G401.6 (cell line): Measurements from ENCODE around the gene PIK3C2B.

Source experiments
- FAIRE-seq: peaks from 2 replicates; lab custom pipeline; 2012; peaks lifted over from hg19 to GRCh38; lab: Jason Lieb, UNC

Gene PIK3C2B

GRCh38 chr1:204477036-204477740, 17.4 kb downstream of the PIK3C2B start:
- no peak for FAIRE-seq

DNA sequence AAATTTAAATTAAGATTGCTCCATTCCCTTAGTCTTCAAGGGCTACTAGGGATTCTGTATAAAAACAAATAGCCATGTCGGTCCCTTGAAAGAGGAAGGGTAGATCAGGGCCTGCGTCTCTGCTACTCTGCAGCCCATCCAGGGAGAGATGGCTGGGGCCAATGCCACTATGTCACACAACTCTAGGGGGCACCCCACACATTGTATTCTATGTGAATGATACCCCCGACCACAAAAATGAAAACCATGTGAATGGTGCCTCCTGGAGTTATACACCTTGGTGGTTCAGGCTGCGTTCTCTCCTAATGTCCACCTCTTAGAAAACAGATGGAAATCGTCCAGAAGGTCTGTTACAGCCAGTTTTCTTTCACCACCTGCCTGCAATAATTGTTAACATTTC, 18.0 kb downstream of the PIK3C2B start:
- no peak for FAIRE-seq

GRCh38 chr1:204475656-204476432, 18.8 kb downstream of the PIK3C2B start:
- no peak for FAIRE-seq

DNA sequence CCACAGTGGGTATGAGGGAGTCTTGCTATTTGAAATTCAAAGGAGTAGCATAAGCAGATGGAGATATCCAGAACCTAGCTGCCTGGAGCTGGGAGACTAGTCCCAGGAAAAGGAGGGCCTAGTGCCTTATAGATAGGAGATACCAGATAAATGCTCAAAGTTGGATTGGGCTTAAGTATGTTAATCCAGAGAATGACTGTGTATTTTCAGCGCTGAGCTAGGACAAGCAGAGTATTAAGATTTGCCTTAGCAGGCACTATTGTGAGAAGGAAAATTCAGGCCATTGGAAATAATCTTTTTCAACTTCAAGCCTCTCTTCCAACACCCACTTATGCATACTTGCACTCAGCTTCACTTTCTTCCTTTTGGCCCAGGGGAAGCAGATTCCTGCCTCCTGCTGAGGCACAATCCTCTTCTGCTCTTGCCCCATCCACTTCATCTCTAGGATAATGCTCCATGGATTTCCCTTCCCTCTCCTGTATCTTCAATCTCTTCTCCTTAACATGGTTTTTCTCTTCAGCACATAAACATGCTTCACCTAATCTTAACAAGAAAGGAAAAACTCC, 21.1 kb downstream of the PIK3C2B start:
- no peak for FAIRE-seq

- FAIRE-seq = no peak
These were observed 21.9 kb downstream of the PIK3C2B start for GRCh38 chr1:204472660-204473059.

DNA sequence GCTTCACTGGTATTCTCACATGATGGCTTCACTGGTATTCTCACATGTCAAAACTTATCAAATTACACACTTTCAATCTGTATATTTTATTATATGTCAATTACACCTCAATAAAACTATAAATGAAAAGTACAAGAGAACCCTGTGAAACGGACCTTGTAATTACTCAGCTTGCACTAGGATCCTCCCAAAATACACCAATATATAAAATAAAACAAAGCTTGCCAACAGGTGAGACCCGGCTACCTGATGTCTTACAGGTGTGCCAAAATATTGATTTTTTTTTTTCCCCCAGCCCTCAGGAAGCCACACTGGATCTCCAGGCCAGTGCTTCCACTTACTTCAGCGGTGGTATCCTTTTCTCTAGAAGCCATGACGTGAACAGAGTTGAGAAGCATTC, 22.9 kb downstream of the PIK3C2B start:
- no peak for FAIRE-seq

DNA sequence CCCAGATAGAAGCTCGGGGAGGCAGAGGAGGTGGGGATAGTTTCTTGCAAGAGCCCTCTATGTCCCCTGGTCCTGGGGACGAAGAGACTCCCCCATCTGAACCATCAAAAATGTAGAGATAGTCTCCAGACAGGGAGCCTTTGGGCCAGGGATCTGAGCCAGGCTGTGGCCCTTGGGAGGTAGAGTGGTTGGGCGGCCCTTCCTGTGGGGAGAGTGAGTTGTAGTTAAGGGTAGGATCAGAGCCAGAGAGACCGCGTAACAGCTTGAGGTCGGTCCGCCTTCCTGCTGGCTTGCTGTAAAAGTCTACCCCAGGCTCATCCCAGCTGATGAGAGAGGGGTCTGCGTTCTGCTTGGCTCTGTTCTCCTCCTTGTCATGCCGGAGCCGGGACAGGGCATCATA, 25.3 kb downstream of the PIK3C2B start:
- FAIRE-seq = no peak

GRCh38 chr1:204468766-204469302, 25.8 kb downstream of the PIK3C2B start:
- FAIRE-seq = no peak

GRCh38 chr1:204468206-204468605, 26.4 kb downstream of the PIK3C2B start:
- no peak for FAIRE-seq

DNA sequence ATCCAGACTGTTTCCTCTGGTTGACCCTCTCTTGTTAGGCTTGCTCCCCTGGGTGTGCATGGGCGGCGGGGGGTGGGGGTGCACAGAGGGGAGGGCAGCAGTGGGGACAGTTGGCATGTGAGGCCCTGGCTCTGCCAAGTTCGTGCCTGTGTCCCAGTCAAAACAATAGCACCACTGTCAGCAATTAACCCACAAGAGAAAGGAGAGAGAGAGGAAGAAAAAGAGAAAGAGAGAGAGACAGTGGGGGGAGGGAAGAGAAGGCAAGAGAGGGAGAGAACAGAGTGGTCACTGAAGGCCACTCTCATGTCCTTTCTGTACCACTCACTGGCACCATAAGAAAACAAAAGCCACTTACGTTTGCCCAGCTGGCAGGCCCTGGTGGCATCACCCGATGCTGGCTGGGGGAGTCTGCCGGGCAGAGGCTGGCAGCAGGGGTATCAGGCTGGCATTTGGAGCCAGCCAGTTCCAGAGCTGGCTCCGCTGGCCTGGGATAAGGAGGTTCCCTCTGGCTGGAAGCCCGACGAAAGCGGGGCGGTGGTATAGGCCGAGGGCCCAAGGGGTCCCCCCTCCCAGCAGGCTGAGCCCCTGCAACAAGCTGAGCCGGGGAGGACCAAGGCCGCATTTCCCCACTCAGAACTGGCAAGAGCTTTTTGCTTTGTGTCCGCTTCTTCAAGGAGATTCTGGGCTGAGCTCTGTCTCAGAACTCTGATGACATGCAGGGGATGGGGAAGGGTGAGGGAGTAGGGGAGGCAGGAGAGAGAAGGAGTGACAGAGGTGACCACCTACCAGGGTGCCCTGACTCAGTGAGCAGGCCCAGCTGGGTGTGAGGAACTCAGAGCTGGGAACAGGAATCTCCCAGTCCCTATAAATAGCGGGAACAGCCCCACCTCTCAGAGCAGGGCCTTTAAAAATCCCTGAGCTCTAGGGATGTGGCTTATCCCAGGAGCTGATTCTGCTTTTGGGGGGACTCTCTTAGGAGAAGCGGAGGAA, 27.9 kb downstream of the PIK3C2B start:
- FAIRE-seq = no peak

GRCh38 chr1:204465546-204466415, 28.8 kb downstream of the PIK3C2B start:
- no peak for FAIRE-seq

DNA sequence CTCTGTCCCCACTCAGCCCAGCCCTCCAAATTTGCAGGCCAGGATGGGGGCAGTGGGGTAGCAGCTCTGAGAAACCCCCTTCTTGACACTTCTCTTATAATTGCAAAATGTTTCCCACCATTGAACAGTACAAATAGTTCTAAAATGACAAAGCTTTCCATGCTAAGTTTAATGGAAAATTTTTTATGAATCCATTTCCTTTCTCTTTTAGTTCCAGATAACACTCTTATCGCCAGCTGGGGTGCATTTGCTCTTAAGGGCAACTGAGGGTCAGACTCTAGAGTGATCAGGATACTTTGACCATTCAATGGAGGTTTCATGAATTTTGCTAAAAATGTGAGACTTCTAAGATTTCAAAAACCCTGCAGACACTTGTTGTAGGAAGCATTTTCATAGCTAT, 29.9 kb downstream of the PIK3C2B start:
- FAIRE-seq = no peak

DNA sequence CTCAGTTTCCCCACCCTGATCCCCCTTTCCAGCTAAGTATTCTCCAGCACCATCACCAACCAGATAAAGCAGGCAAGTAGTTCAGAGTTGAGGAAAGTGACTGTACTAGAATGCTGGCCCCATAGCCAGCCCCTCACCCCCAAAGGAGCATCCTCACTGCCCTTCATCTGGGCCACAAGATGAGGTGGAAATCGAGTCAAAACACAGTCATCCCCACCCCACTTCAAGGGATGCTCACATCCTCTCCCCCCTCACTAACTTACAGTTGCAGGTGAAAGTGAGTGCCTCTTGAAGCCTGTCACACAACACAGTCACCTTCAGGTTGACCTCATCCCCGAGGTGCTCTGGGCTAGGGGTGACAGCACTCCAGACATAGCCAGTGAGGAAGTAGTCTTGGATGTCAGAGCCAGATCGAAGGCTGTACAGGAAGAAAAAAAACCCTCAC, 30.4 kb downstream of the PIK3C2B start:
- no peak for FAIRE-seq

- FAIRE-seq = no peak
These were observed 31.2 kb downstream of the PIK3C2B start for GRCh38 chr1:204463125-204464060.

GRCh38 chr1:204462229-204462561, 32.4 kb downstream of the PIK3C2B start:
- FAIRE-seq = no peak

- FAIRE-seq = no peak
These were observed 33.0 kb downstream of the PIK3C2B start for GRCh38 chr1:204461331-204462228.

DNA sequence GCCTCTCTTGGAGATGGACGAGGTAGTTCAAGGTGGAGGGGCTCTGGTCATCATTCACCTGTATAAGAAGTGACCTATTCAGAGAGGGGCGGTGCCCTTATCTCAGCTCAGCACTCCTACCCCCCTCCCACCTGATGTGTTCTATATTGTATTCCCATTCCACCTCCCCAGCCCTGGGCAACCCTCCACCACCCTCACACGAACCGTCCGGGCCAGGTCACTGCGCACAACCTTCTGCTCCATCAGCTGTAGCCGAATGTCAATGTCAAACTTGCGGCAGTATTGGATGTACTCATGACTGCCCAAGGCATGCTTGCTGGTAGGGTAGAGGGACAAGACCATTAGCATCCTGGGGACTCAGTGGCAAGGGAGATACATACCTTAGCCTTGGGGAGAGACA, 34.3 kb downstream of the PIK3C2B start:
- no peak for FAIRE-seq

DNA sequence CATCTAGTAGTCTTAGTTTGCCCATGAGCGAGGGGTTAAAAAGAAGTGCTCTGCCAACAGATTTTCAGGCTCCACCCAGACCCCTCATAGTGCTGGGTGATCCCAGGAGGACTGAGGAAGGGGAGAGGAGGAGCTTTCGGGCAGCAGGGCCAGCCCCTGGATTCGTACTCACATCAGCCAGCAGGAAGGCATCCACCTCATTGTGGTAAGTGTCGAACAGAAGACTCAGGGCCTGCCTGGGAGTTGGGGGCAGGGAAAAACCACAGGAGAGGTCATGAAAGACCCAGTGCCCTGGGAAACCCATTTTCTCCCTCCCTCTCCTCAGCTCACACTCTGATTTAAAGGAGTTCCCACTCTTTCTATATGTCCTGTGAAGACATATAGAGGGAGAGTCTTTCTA, 34.9 kb downstream of the PIK3C2B start:
- no peak for FAIRE-seq

DNA sequence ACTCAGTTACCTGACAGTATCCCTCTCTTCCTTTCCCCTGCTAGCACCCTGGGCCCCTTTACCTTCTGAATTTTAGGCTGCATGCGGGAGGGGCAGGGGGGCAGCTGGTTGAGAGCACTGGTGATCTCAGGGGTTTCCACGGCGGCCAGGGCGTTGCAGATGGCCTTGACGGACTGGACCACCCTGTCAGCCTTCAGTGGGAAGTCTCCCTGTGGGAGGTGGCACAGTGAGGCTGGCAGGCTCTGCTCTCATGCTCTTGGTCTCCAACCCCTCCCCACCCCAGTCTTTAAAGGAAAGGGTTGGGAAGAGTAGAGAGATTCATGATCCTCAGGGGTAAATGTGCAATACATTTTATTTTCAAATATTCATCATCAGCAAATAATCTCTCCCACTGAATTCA, 36.9 kb downstream of the PIK3C2B start:
- FAIRE-seq = no peak
